AG08395 (cell line): ENCODE data around the gene KDSR.
"Not testable (repeated sequence)": the region's sequence is repeated elsewhere in the genome, so short reads cannot be mapped to it uniquely, and the experiment has no call there.

Source experiments
- DNase-seq: peaks from one replicate; pipeline ENCODE4 v3.0.0; 2012; ENCODE audit warnings: mixed read lengths, low spot score

KDSR gene

GRCh38 chr18:63366213-63367052 is 573 bp downstream of the KDSR start:
- DNase-seq: peak; percentile 82

GRCh38 chr18:63365876-63366212 is 1.2 kb downstream of the KDSR start:
- peak; percentile 3 for DNase-seq

- no peak for DNase-seq
These were observed 3.1 kb downstream of the KDSR start for GRCh38 chr18:63363951-63364350.

- DNase-seq: not testable (repeated sequence)
These were observed 3.6 kb downstream of the KDSR start for GRCh38 chr18:63363420-63363819.

GRCh38 chr18:63356272-63356896 is 10.6 kb downstream of the KDSR start:
- DNase-seq: no peak

- DNase-seq: no peak
These were observed 16.8 kb downstream of the KDSR start for GRCh38 chr18:63350230-63350629.

- DNase-seq: no peak
These were observed 18.4 kb downstream of the KDSR start for GRCh38 chr18:63348508-63349136.

GRCh38 chr18:63346480-63347183 is 20.4 kb downstream of the KDSR start:
- DNase-seq: no peak

- DNase-seq: peak; percentile 44
These were observed 21.0 kb downstream of the KDSR start for GRCh38 chr18:63346031-63346430.

GRCh38 chr18:63344918-63345317 is 22.1 kb downstream of the KDSR start:
- no peak for DNase-seq

GRCh38 chr18:63344263-63344662 is 22.7 kb downstream of the KDSR start:
- no peak for DNase-seq

GRCh38 chr18:63342206-63342605 is 24.8 kb downstream of the KDSR start:
- DNase-seq: no peak

- no peak for DNase-seq
These were observed 27.0 kb downstream of the KDSR start for GRCh38 chr18:63339920-63340484.

GRCh38 chr18:63336366-63337099 is 30.5 kb downstream of the KDSR start:
- DNase-seq: peak; percentile 79

- no peak for DNase-seq
These were observed 35.9 kb downstream of the KDSR start for GRCh38 chr18:63331105-63331504.

GRCh38 chr18:63329431-63330145 is 37.4 kb downstream of the KDSR start:
- no peak for DNase-seq

- DNase-seq: no peak
These were observed 41.0 kb downstream of the KDSR start for GRCh38 chr18:63326011-63326410.

- no peak for DNase-seq
These were observed 41.8 kb downstream of the KDSR start for GRCh38 chr18:63325086-63325686.

- peak; percentile 69 for DNase-seq
These were observed 43.9 kb downstream of the KDSR start for GRCh38 chr18:63322908-63323634.

GRCh38 chr18:63322206-63322605 is 44.8 kb downstream of the KDSR start:
- no peak for DNase-seq
